ENCODE results near the gene DENND5A.
"Not testable (repeated sequence)": the region's sequence is repeated elsewhere in the genome, so short reads cannot be mapped to it uniquely, and the experiment has no call there.

The DENND5A gene

GRCh38 chr11:9137293-9138132 is 127.6 kb downstream of the DENND5A start:
- no peak for FAIRE-seq

GRCh38 chr11:9136741-9137140 is 128.4 kb downstream of the DENND5A start:
- no peak for FAIRE-seq

GRCh38 chr11:9133956-9134355 is 131.2 kb downstream of the DENND5A start:
- no peak for FAIRE-seq

- no peak for FAIRE-seq
Measured at GRCh38 chr11:9132203-9132878, 132.8 kb downstream of the DENND5A start.

- no peak for FAIRE-seq
Measured at GRCh38 chr11:9130297-9130696, 134.9 kb downstream of the DENND5A start.

GRCh38 chr11:9126636-9127035 is 138.5 kb downstream of the DENND5A start:
- no peak for FAIRE-seq

GRCh38 chr11:9125185-9125886 is 139.8 kb downstream of the DENND5A start:
- FAIRE-seq, result no peak

GRCh38 chr11:9123595-9124304 is 141.4 kb downstream of the DENND5A start:
- FAIRE-seq, result no peak

GRCh38 chr11:9121469-9121796 is 143.7 kb downstream of the DENND5A start:
- no peak for FAIRE-seq

GRCh38 chr11:9120664-9121468 is 144.3 kb downstream of the DENND5A start:
- no peak for FAIRE-seq

GRCh38 chr11:9118277-9118676 is 146.9 kb downstream of the DENND5A start:
- FAIRE-seq, result no peak

- no peak for FAIRE-seq
Measured at GRCh38 chr11:9112075-9112474, 153.1 kb downstream of the DENND5A start.

- no peak for FAIRE-seq
Measured at GRCh38 chr11:9109858-9110731, 155.1 kb downstream of the DENND5A start.

- no peak for FAIRE-seq
Measured at GRCh38 chr11:9104580-9104979, 160.6 kb downstream of the DENND5A start.

GRCh38 chr11:9103542-9104276 is 161.4 kb downstream of the DENND5A start:
- no peak for FAIRE-seq

GRCh38 chr11:9099617-9100016 is 165.5 kb downstream of the DENND5A start:
- no peak for FAIRE-seq

- not testable (repeated sequence) for FAIRE-seq
Measured at GRCh38 chr11:9098455-9098854, 166.7 kb downstream of the DENND5A start.

GRCh38 chr11:9097186-9097943 is 167.8 kb downstream of the DENND5A start:
- FAIRE-seq, result not testable (repeated sequence)

GRCh38 chr11:9096427-9096826 is 168.7 kb downstream of the DENND5A start:
- no peak for FAIRE-seq

- FAIRE-seq, result no peak
Measured at GRCh38 chr11:9095421-9095820, 169.7 kb downstream of the DENND5A start.
